Mesodermal cell (in vitro differentiated cells): ENCODE data around the gene HYCC1.

Experiments used
- H3K27ac ChIP-seq: 2 replicates; pipeline ENCODE4 v1.7.0; 2013; ENCODE audit warnings: mild to moderate bottlenecking, low read depth, low read length, moderate library complexity; ENCODE audit not compliant: severe bottlenecking
- H3K36me3 ChIP-seq: 2 replicates; pipeline ENCODE4 v1.7.1; 2013; ENCODE audit warnings: mild to moderate bottlenecking, low read length, moderate library complexity; ENCODE audit not compliant: control insufficient read depth, insufficient read depth
- H3K4me1 ChIP-seq: one replicate; pipeline ENCODE4 v1.7.1; 2013; ENCODE audit warnings: mild to moderate bottlenecking, low read length; ENCODE audit not compliant: insufficient read depth, control insufficient read depth, poor library complexity, severe bottlenecking
- H3K4me3 ChIP-seq: 2 replicates; pipeline ENCODE4 v1.7.0; 2013; ENCODE audit warnings: low read length, control low read depth, mild to moderate bottlenecking; ENCODE audit not compliant: insufficient read depth, poor library complexity, severe bottlenecking; ENCODE audit errors: extremely low read depth
- H3K9me3 ChIP-seq: 2 replicates; pipeline ENCODE4 v1.7.1; 2013; ENCODE audit warnings: mild to moderate bottlenecking, low read length, moderate library complexity; ENCODE audit not compliant: control insufficient read depth
- WGBS, 2 experiments: methylation state at CpG; one replicate each; pipeline ENCODE4 v1.1.5; 2013; ENCODE audit warnings: missing lambda C conversion rate in 2 of 2; ENCODE audit not compliant: insufficient coverage in 2 of 2; 5-methylcytosine and 5-hydroxymethylcytosine counted together

Gene HYCC1

GRCh38 chr7:23016345-23017253, 2.7 kb upstream of the HYCC1 start:
- peaks cover 8% of the 10 kb centered on the region for H3K4me1 ChIP-seq
- H3K27ac ChIP-seq = no peak overlapping the region
- H3K36me3 ChIP-seq = no peaks in the 10 kb centered on the region
- no peak overlapping the region for H3K4me3 ChIP-seq
- 89 to 98% methylated on average over 6 of the region's 9 CpGs for WGBS, 2 experiments
- peaks cover 3% of the 10 kb centered on the region for H3K9me3 ChIP-seq

GRCh38 chr7:23014681-23015080, 751 bp upstream of the HYCC1 start:
- peaks cover 19% of the 10 kb centered on the region for H3K4me1 ChIP-seq
- no peaks in the 10 kb centered on the region for H3K9me3 ChIP-seq
- no peak overlapping the region for H3K27ac ChIP-seq
- H3K36me3 ChIP-seq = no peaks in the 10 kb centered on the region
- no CpG with 5 or more reads among the region's 2 CpGs for WGBS, 2 experiments
- H3K4me3 ChIP-seq = no peak overlapping the region

- Histone ChIP-seq H3K27ac (peak overlapping the region; percentile 25), H3K4me1 (peaks cover 23% of the 10 kb centered on the region), H3K9me3 (no peaks in the 10 kb centered on the region), H3K4me3 (peak overlapping the region; percentile 79), H3K36me3 (no peaks in the 10 kb centered on the region)
- 0% methylated on average over 36 to 37 of the region's 52 CpGs for WGBS, 2 experiments
Observed at GRCh38 chr7:23012908-23013714, 819 bp downstream of the HYCC1 start.

- WGBS, 2 experiments = 51 to 52% methylated on average over 2 to 5 of the region's 6 CpGs
- H3K4me1 ChIP-seq = peaks cover 22% of the 10 kb centered on the region
- no peak overlapping the region for H3K27ac ChIP-seq
- H3K9me3 ChIP-seq = no peaks in the 10 kb centered on the region
- H3K4me3 ChIP-seq = peak overlapping the region; percentile 79
- no peaks in the 10 kb centered on the region for H3K36me3 ChIP-seq
Observed at GRCh38 chr7:23012186-23012585, 1.7 kb downstream of the HYCC1 start.

- H3K36me3 ChIP-seq = no peaks in the 10 kb centered on the region
- no peak overlapping the region for H3K27ac ChIP-seq
- no peaks in the 10 kb centered on the region for H3K9me3 ChIP-seq
- peak overlapping the region; percentile 79 for H3K4me3 ChIP-seq
- WGBS, 2 experiments = 84 to 93% methylated on average over 3 of the region's 3 CpGs
- H3K4me1 ChIP-seq = peaks cover 18% of the 10 kb centered on the region
Observed at GRCh38 chr7:23011222-23011924, 2.6 kb downstream of the HYCC1 start.

- Histone ChIP-seq H3K9me3 (no peaks in the 10 kb centered on the region), H3K27ac (no peak overlapping the region), H3K4me1 (peaks cover 18% of the 10 kb centered on the region), H3K36me3 (no peaks in the 10 kb centered on the region), H3K4me3 (no peak overlapping the region)
Observed at GRCh38 chr7:23009303-23009702, 4.6 kb downstream of the HYCC1 start.

GRCh38 chr7:23004247-23004520, 9.7 kb downstream of the HYCC1 start:
- H3K4me1 ChIP-seq = no peaks in the 10 kb centered on the region

GRCh38 chr7:23003505-23004246, 10.3 kb downstream of the HYCC1 start:
- H3K36me3 ChIP-seq = no peaks in the 10 kb centered on the region
- no peak overlapping the region for H3K4me3 ChIP-seq
- H3K27ac ChIP-seq = no peak overlapping the region
- H3K4me1 ChIP-seq = no peaks in the 10 kb centered on the region
- H3K9me3 ChIP-seq = no peaks in the 10 kb centered on the region
- WGBS, 2 experiments = 86 to 100% methylated on average over 1 of the region's 2 CpGs

More at GRCh38 chr7:23004247-23004520, 9.7 kb downstream of the HYCC1 start:
- Histone ChIP-seq H3K36me3 (no peaks in the 10 kb centered on the region), H3K9me3 (no peaks in the 10 kb centered on the region), H3K4me3 (no peak overlapping the region), H3K27ac (no peak overlapping the region)

GRCh38 chr7:23002698-23003097, 11.2 kb downstream of the HYCC1 start:
- H3K4me3 ChIP-seq = no peak overlapping the region
- no peaks in the 10 kb centered on the region for H3K9me3 ChIP-seq
- WGBS, 2 experiments = 90 to 91% methylated on average over 1 to 2 of the region's 2 CpGs
- H3K4me1 ChIP-seq = no peaks in the 10 kb centered on the region
- no peaks in the 10 kb centered on the region for H3K36me3 ChIP-seq
- no peak overlapping the region for H3K27ac ChIP-seq

- Histone ChIP-seq H3K4me1 (no peaks in the 10 kb centered on the region), H3K9me3 (no peaks in the 10 kb centered on the region), H3K36me3 (no peaks in the 10 kb centered on the region), H3K27ac (no peak overlapping the region), H3K4me3 (no peak overlapping the region)
- no CpG with 5 or more reads among the region's 1 CpG for WGBS, 2 experiments
Observed at GRCh38 chr7:23001610-23002009, 12.3 kb downstream of the HYCC1 start.
